ENCODE data around the gene P2RY11.

Gene P2RY11

DNA sequence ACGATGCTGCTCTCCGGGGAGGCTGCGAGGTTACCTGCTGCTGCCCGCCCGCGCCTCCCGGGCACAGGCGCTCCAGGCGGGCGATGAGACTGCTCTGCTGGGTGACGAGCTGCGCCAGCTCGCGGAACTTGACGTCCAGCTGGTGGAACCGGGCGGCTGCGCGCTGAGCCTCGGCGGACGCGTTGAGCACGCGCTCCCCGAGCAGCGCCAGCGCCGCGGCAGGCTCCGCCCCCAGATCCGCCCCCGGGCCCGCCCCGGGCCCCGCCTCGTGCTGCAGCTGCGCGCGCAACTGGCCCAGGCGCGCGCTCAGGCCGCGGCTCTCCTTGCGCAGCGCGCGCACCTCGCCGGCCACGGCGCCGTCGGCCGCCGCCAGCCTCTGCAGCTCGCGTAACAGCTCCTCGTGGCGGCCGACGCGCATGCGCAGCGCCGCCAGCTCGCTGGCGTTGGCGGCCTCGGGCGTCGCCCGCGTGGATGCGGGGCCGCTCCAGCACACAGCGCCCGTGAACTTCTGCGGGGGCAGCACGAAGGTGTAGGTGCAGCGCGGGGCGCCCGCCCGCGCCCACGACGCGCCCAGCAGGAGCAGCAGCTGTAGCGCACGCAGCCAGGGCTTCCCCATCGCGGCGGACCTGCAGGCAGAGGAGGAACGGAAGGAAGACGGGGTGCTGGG lies 15.4 kb upstream of the P2RY11 start:
- Histone ChIP-seq H3K79me2 (ENCODE audit: insufficient read depth, low read length) (no peaks in the 10 kb centered on the region), H3K9ac (ENCODE audit: low read depth, low read length, poor library complexity, severe bottlenecking) (peak overlapping the region; percentile 74), H3K9me3 (ENCODE audit: insufficient read depth, low read depth, low read length) (no peaks in the 10 kb centered on the region), H3F3A (ENCODE audit: low read depth) (no peaks in the 10 kb centered on the region; the same call in 1 of the 2 replicates), H3K4me3 (ENCODE audit: low read length, poor library complexity, severe bottlenecking) (peak overlapping the region; percentile 65), H3K4me2 (ENCODE audit: low read depth, low read length, poor library complexity, severe bottlenecking) (peak overlapping the region; percentile 68), H3K4me1 (ENCODE audit: insufficient read depth, low read length, poor library complexity, severe bottlenecking) (no peaks in the 10 kb centered on the region), H3K36me3 (ENCODE audit: insufficient read depth, low read length) (no peaks in the 10 kb centered on the region), H2AFZ (ENCODE audit: low read length) (peak overlapping the region; percentile 60; the same call in 1 of the 2 replicates), H3K9me2 (replicated peaks; ENCODE audit: low read depth, low read length) (no peaks in the 10 kb centered on the region), H3K27me3 (ENCODE audit: insufficient read depth, low read length, poor library complexity, severe bottlenecking) (no peaks in the 10 kb centered on the region), H4K20me1 (ENCODE audit: insufficient read depth, low read length, poor library complexity, severe bottlenecking) (no peaks in the 10 kb centered on the region)
- TF ChIP-seq, protein P1, sequence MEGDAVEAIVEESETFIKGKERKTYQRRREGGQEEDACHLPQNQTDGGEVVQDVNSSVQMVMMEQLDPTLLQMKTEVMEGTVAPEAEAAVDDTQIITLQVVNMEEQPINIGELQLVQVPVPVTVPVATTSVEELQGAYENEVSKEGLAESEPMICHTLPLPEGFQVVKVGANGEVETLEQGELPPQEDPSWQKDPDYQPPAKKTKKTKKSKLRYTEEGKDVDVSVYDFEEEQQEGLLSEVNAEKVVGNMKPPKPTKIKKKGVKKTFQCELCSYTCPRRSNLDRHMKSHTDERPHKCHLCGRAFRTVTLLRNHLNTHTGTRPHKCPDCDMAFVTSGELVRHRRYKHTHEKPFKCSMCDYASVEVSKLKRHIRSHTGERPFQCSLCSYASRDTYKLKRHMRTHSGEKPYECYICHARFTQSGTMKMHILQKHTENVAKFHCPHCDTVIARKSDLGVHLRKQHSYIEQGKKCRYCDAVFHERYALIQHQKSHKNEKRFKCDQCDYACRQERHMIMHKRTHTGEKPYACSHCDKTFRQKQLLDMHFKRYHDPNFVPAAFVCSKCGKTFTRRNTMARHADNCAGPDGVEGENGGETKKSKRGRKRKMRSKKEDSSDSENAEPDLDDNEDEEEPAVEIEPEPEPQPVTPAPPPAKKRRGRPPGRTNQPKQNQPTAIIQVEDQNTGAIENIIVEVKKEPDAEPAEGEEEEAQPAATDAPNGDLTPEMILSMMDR (conservative IDR thresholded peaks at IDR 0.05; ENCODE audit: low read length): no peak
- no peak for TF ChIP-seq EZH2phosphoT487 (IDR thresholded peaks at IDR 0.05; ENCODE audit: borderline replicate concordance)

DNA sequence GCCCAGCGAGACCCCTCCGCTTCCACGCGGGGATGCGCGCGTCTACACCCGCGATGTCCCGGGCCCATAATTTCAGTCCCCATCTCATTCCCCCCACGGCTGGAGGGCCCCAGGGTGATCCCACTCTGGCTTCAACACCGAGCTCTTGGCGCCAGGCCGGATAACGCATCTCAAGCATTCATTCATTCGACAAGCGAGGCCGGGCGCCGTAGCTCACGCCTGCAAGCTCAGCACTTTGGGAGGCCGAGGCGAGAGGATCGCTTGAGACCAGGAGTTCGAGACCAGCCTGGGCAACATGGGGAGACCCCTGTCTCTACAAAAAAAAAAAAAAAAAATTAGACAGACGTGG lies 14.9 kb upstream of the P2RY11 start:
- Histone ChIP-seq H3K4me1 (ENCODE audit: insufficient read depth, low read length, poor library complexity, severe bottlenecking) (no peaks in the 10 kb centered on the region), H3K9me3 (ENCODE audit: insufficient read depth, low read depth, low read length) (no peaks in the 10 kb centered on the region), H3K4me2 (ENCODE audit: low read depth, low read length, poor library complexity, severe bottlenecking) (peak overlapping the region; percentile 68), H3K9me2 (replicated peaks; ENCODE audit: low read depth, low read length) (no peaks in the 10 kb centered on the region), H3K27me3 (ENCODE audit: insufficient read depth, low read length, poor library complexity, severe bottlenecking) (no peaks in the 10 kb centered on the region), H2AFZ (ENCODE audit: low read length) (peak overlapping the region; percentile 60; the same call in 1 of the 2 replicates), H4K20me1 (ENCODE audit: insufficient read depth, low read length, poor library complexity, severe bottlenecking) (no peaks in the 10 kb centered on the region), H3K4me3 (ENCODE audit: low read length, poor library complexity, severe bottlenecking) (peak overlapping the region; percentile 65), H3K79me2 (ENCODE audit: insufficient read depth, low read length) (no peaks in the 10 kb centered on the region), H3K9ac (ENCODE audit: low read depth, low read length, poor library complexity, severe bottlenecking) (peak overlapping the region; percentile 74), H3K36me3 (ENCODE audit: insufficient read depth, low read length) (no peaks in the 10 kb centered on the region), H3F3A (ENCODE audit: low read depth) (no peaks in the 10 kb centered on the region; the same call in 1 of the 2 replicates)
- no peak for TF ChIP-seq EZH2phosphoT487 (IDR thresholded peaks at IDR 0.05; ENCODE audit: borderline replicate concordance)
- TF ChIP-seq, protein P1 (conservative IDR thresholded peaks at IDR 0.05; ENCODE audit: low read length): no peak

DNA sequence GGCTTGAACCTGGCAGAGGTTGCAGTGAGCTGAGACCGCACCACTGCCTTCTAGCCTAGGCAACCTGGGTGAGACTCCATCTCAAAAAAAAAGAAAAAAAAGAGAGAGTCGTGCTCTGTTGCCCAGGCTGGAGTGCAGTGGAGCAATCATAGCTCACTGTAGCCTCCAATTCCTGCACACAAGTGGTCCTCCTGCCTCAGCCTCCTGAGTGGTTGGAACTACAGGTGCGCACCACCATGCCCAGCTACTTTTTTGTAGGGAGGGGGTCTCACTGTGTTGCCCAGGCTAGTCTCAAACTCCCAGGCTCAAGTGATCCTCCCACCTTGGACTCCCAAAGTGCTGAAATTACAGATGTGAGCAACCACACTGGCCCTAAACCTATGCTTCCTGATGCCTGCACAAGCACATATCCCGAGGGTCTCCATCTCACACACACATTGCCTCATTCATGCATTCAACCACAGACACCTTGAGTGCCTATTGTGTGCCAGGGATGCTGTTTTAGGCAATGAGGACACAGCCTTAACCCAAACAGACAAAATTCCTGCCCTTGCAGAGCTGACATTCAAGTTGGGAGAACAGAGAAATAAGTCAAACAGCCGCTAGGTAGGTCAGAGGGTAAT lies 11.2 kb upstream of the P2RY11 start:
- Histone ChIP-seq H3K9ac (ENCODE audit: low read depth, low read length, poor library complexity, severe bottlenecking) (no peak overlapping the region), H3K27me3 (ENCODE audit: insufficient read depth, low read length, poor library complexity, severe bottlenecking) (no peaks in the 10 kb centered on the region), H3K4me1 (ENCODE audit: insufficient read depth, low read length, poor library complexity, severe bottlenecking) (peaks cover 25% of the 10 kb centered on the region), H3K36me3 (ENCODE audit: insufficient read depth, low read length) (no peaks in the 10 kb centered on the region), H2AFZ (ENCODE audit: low read length) (no peak overlapping the region), H3F3A (ENCODE audit: low read depth) (peaks cover 9% of the 10 kb centered on the region), H3K9me2 (replicated peaks; ENCODE audit: low read depth, low read length) (no peaks in the 10 kb centered on the region), H3K4me3 (ENCODE audit: low read length, poor library complexity, severe bottlenecking) (no peak overlapping the region), H3K4me2 (ENCODE audit: low read depth, low read length, poor library complexity, severe bottlenecking) (no peak overlapping the region), H4K20me1 (ENCODE audit: insufficient read depth, low read length, poor library complexity, severe bottlenecking) (no peaks in the 10 kb centered on the region), H3K79me2 (ENCODE audit: insufficient read depth, low read length) (no peaks in the 10 kb centered on the region), H3K9me3 (ENCODE audit: insufficient read depth, low read depth, low read length) (no peaks in the 10 kb centered on the region)
- TF ChIP-seq, protein P1 (conservative IDR thresholded peaks at IDR 0.05; ENCODE audit: low read length): no peak
- no peak for TF ChIP-seq EZH2phosphoT487 (IDR thresholded peaks at IDR 0.05; ENCODE audit: borderline replicate concordance)

Measured in Loucy (cell line).